Measurements from ENCODE around the gene CSNK2A3. TPM values are rescaled to one million over a fixed set of nuclear protein-coding genes. Genes with fewer than 3 reads are reported as not detected.

CSNK2A3 gene
- total RNA-seq, 4 donors from 2014 or later, result 1.5 to 6.8 (median 2.7) TPM

DNA sequence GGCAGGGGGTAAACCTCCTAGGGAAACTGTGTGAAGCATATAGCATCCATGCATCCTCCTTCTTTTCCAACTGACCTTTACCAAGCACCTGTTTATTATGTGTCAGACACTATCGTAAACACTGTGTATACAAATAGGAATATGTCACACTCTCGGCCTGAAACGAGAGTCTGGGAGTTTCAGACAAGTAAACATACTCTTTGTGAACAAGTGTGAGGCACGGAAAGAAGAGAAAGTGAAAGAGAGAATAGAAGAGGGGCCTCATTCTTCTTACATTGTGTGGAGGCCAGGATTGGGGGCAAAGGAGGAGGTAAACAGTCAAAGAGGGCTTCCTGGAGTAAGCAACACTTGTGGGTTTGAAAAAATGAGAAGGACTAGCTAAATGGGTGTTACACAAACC lies 16.4 kb downstream of the CSNK2A3 start:
- H3K9me3 ChIP-seq, result no peaks in the 10 kb centered on the region
- H3K4me1 ChIP-seq, result no peaks in the 10 kb centered on the region
- DNase-seq (ENCODE audit: low spot score in 2 of 2), result no peak
- no peak for TF ChIP-seq EP300 (IDR thresholded peaks at IDR 0.05)
- TF ChIP-seq POLR2A (IDR thresholded peaks at IDR 0.05), result no peak
- TF ChIP-seq POLR2AphosphoS5 (IDR thresholded peaks at IDR 0.05), result no peak
- TF ChIP-seq, protein P1, sequence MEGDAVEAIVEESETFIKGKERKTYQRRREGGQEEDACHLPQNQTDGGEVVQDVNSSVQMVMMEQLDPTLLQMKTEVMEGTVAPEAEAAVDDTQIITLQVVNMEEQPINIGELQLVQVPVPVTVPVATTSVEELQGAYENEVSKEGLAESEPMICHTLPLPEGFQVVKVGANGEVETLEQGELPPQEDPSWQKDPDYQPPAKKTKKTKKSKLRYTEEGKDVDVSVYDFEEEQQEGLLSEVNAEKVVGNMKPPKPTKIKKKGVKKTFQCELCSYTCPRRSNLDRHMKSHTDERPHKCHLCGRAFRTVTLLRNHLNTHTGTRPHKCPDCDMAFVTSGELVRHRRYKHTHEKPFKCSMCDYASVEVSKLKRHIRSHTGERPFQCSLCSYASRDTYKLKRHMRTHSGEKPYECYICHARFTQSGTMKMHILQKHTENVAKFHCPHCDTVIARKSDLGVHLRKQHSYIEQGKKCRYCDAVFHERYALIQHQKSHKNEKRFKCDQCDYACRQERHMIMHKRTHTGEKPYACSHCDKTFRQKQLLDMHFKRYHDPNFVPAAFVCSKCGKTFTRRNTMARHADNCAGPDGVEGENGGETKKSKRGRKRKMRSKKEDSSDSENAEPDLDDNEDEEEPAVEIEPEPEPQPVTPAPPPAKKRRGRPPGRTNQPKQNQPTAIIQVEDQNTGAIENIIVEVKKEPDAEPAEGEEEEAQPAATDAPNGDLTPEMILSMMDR (IDR thresholded peaks at IDR 0.05), result no peak
- no peak overlapping the region for H3K27ac ChIP-seq
- 93% methylated on average over 4 of the region's 4 CpGs for WGBS
- no peaks in the 10 kb centered on the region for H3K27me3 ChIP-seq
- H3K4me3 ChIP-seq, result no peak overlapping the region
- peaks cover 4% of the 10 kb centered on the region for H3K36me3 ChIP-seq

DNA sequence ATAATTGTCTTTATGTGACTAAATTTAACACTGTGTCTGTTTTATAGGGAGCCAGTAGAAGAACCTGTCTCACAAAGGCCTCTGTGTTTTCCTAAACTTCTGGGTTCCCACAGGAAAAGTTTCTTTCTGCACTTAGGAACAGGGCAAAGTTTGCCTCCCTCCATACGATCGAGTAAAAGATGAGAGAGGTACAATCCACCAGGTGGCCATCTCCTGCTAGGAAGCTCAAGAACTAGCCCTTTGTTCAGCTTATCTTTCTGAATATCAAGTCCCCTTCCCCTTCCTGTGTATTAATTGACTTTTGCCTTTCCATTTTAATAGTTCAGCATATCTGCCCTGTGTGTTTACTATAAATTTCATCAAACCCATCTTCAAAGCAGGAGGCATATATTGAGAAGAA lies 18.0 kb downstream of the CSNK2A3 start:
- H3K4me1 ChIP-seq, result no peaks in the 10 kb centered on the region
- TF ChIP-seq POLR2AphosphoS5 (IDR thresholded peaks at IDR 0.05), result no peak
- TF ChIP-seq, protein P1 (IDR thresholded peaks at IDR 0.05), result no peak
- no peak for TF ChIP-seq POLR2A (IDR thresholded peaks at IDR 0.05)
- TF ChIP-seq EP300 (IDR thresholded peaks at IDR 0.05), result no peak
- no peak overlapping the region for H3K4me3 ChIP-seq
- no peaks in the 10 kb centered on the region for H3K9me3 ChIP-seq
- peaks cover 12% of the 10 kb centered on the region for H3K36me3 ChIP-seq
- H3K27ac ChIP-seq, result no peak overlapping the region
- DNase-seq (ENCODE audit: low spot score in 2 of 2), result no peak
- 89% methylated on average over 2 of the region's 2 CpGs for WGBS
- H3K27me3 ChIP-seq, result no peaks in the 10 kb centered on the region

DNA sequence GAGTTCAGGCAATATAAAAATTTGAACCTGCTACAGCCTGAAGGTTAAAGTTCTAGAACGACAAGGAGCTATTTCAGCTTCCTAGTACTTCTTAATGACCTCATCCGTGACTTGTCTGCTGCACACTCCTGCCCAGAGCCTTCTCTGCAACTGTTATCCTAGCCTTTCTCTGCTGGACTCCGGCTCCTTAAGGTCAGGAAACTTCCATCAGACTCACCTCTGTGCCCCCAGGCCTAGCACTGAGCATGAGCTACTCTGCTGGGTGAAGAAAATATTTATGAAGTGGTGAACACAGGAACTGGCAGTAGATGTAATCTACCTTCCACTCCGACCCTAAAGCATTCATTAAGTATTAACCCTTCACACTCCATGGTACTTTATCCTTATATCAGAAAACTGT lies 18.4 kb downstream of the CSNK2A3 start:
- Histone ChIP-seq H3K36me3 (peaks cover 12% of the 10 kb centered on the region), H3K9me3 (no peaks in the 10 kb centered on the region), H3K4me3 (no peak overlapping the region), H3K27me3 (no peaks in the 10 kb centered on the region), H3K27ac (no peak overlapping the region), H3K4me1 (no peaks in the 10 kb centered on the region)
- no peak for DNase-seq (ENCODE audit: low spot score in 2 of 2)
- TF ChIP-seq EP300 (IDR thresholded peaks at IDR 0.05) (no peak), POLR2A (IDR thresholded peaks at IDR 0.05) (no peak), POLR2AphosphoS5 (IDR thresholded peaks at IDR 0.05) (no peak)
- TF ChIP-seq, protein P1 (IDR thresholded peaks at IDR 0.05), result no peak
- WGBS, result 78% methylated on average over 4 of the region's 4 CpGs

DNA sequence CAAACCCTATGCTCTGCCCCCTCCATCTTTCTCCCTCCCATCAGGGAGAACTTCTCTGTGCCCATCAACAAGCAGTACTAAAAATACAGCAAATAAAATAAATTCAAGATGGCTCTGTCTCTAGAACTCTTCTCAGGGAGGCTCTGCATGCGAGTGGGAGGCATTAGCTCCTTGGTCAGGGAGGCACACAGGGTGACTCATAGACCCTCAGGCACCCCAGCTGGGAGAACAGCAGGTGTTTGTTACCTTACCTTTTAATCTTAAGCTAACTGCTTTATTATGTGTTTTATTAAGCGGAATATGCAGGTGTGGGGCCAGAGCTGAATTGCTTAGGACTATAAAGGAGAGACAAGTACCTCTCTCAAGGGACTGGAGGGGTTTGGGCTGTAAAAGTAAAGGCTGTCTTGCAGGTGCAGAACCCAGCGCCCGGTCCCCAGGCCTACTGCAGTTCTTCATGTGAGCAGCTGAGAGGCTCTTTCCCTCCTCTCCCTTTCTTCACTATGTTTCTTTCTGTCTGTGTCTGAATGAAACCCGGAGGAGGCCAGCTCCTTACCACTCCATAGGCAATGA lies 20.8 kb downstream of the CSNK2A3 start:
- Histone ChIP-seq H3K4me3 (no peak overlapping the region), H3K9me3 (no peaks in the 10 kb centered on the region), H3K4me1 (no peaks in the 10 kb centered on the region), H3K27ac (no peak overlapping the region), H3K27me3 (no peaks in the 10 kb centered on the region), H3K36me3 (peaks cover 14% of the 10 kb centered on the region)
- WGBS, result 88% methylated on average over 5 of the region's 5 CpGs
- TF ChIP-seq POLR2AphosphoS5 (IDR thresholded peaks at IDR 0.05) (no peak), EP300 (IDR thresholded peaks at IDR 0.05) (no peak), POLR2A (IDR thresholded peaks at IDR 0.05) (no peak)
- TF ChIP-seq, protein P1 (IDR thresholded peaks at IDR 0.05), result no peak
- no peak for DNase-seq (ENCODE audit: low spot score in 2 of 2)

DNA sequence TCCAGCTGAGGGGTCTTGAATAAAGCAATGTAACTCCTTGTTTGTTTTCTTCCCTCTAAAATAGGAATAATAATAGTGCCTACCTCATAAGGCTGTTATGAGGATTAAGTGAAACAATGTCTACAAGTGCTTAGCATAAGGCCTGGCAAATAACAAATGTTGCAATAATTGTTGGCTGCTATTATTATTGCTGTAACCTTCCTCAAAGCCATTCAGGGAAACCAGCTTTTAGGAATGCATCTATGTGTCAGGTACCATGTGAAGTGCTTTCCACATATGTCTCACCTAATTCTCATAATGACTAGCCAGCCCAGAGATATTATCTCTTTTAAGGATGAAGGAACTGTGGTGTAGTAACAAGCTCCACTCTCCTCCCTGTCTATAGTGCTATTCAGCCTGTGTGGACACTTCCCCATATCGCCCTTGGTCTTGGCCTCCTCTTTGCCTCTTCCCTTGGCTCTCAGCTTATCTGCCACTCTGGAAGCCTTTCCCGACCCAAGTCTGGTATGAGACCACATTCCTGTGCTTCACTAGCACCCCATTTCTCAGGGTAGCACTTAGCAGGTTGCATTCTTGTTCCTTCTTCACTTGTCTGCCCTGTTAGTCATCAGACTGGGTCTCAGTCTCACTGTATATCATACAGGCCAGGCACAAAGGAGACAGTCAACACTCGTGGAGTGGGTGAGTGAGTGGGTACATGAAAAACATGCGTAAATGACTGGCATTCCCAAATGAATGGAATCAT lies 23.8 kb downstream of the CSNK2A3 start:
- no peaks in the 10 kb centered on the region for H3K9me3 ChIP-seq
- H3K27ac ChIP-seq, result no peak overlapping the region
- no peaks in the 10 kb centered on the region for H3K27me3 ChIP-seq
- WGBS, result 85% methylated on average over 4 of the region's 4 CpGs
- DNase-seq (ENCODE audit: low spot score in 2 of 2), result no peak
- no peak for TF ChIP-seq POLR2AphosphoS5 (IDR thresholded peaks at IDR 0.05)
- no peak for TF ChIP-seq EP300 (IDR thresholded peaks at IDR 0.05)
- TF ChIP-seq, protein P1 (IDR thresholded peaks at IDR 0.05), result no peak
- TF ChIP-seq POLR2A (IDR thresholded peaks at IDR 0.05), result no peak
- H3K4me3 ChIP-seq, result no peak overlapping the region
- H3K36me3 ChIP-seq, result peaks cover 26% of the 10 kb centered on the region
- no peaks in the 10 kb centered on the region for H3K4me1 ChIP-seq
